ENCODE results near the gene AIFM3. TPM values are rescaled to one million over a fixed set of nuclear protein-coding genes. Genes with fewer than 3 reads are reported as not detected.

The AIFM3 gene
- polyA plus RNA-seq, 2 of the 4 experiments (the other 2 are of a cell fraction): 1.4 to 3.6 TPM

DNA sequence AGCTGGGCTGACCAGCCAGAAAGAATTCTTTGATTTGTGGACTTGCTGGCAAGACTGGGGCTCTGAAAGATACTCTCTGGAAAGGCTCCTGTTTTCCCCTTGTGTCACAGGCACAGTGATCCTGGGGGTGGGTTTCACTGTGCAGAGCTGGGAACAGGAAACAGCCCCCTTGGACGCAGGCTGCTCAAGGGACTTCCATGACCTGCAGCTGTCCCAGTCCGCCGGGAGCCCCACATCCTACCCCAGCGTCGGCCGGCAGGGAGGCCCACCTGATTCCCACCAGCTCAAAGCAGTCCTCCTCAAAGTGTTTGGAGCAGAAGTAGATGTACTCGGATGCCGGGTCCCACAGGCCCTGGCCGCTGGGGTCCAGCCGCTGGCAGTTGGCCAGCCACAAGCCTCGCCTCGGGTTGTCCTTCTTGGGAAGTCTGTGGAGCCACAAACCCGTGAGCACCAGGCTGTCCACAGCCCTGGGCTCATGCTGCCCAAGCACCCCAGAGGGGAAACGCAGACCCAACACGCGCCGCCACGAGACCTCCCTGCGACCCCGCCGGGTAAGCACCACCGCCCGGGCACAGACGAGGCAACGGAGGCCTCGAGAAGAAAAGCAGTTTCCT lies 34.0 kb downstream of the AIFM3 start (continued):
- TF ChIP-seq, protein P1, sequence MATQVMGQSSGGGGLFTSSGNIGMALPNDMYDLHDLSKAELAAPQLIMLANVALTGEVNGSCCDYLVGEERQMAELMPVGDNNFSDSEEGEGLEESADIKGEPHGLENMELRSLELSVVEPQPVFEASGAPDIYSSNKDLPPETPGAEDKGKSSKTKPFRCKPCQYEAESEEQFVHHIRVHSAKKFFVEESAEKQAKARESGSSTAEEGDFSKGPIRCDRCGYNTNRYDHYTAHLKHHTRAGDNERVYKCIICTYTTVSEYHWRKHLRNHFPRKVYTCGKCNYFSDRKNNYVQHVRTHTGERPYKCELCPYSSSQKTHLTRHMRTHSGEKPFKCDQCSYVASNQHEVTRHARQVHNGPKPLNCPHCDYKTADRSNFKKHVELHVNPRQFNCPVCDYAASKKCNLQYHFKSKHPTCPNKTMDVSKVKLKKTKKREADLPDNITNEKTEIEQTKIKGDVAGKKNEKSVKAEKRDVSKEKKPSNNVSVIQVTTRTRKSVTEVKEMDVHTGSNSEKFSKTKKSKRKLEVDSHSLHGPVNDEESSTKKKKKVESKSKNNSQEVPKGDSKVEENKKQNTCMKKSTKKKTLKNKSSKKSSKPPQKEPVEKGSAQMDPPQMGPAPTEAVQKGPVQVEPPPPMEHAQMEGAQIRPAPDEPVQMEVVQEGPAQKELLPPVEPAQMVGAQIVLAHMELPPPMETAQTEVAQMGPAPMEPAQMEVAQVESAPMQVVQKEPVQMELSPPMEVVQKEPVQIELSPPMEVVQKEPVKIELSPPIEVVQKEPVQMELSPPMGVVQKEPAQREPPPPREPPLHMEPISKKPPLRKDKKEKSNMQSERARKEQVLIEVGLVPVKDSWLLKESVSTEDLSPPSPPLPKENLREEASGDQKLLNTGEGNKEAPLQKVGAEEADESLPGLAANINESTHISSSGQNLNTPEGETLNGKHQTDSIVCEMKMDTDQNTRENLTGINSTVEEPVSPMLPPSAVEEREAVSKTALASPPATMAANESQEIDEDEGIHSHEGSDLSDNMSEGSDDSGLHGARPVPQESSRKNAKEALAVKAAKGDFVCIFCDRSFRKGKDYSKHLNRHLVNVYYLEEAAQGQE (IDR thresholded peaks at IDR 0.05): no peak
- TF ChIP-seq KDM5A (IDR thresholded peaks at IDR 0.05): no peak
- TF ChIP-seq POLR2A (IDR thresholded peaks at IDR 0.05; ENCODE audit: low read length): no peak
- TF ChIP-seq PHF8 (IDR thresholded peaks at IDR 0.05; ENCODE audit: borderline replicate concordance, low read depth): no peak
- no peak for TF ChIP-seq MAFK (IDR thresholded peaks at IDR 0.05; ENCODE audit: partially characterized antibody)
- no peak for TF ChIP-seq CEBPB (IDR thresholded peaks at IDR 0.05)

DNA sequence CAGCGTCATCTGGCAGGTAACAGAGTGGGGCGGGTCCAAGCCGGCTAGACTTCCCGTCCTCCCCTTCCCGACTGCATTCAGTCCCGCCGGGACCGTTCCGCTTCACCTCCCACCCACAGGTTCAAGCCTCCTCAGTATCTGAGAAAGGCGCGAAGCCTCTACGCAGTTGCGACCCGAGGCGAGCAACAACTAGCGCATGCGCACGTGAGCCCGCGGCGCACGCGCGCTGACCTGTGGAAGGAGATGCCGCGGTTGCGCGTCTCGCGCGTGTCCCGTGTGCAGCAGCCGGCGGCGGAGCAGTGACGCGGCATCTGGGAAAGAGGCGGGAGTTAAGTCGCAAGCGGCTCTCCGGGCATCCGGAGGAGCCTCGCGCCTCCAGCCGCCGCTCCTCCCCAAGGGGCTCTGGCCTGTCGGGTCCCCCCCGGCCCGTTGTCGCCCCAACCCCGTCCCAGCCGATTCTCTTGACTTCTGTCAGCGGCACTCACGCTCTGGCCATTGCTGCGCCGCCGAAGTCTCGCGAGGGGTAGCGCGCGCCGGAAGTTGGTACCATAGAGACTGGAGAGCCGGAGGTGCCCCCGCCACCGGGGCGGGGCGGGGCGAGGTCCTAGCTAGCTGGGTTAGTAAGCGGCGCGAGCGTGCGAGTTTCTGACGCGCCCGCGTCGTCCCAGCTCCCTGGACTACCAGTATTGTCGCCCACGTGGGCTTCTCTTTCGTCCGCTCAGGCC lies 34.7 kb downstream of the AIFM3 start, which contains the start of gene THAP7:
THAP7 (minus strand) TSS at position 518 of the 725 bp plus-strand sequence; CDS start at position 311, 207 bp downstream.
- ATAC-seq: peak; percentile 92 to 95
- Histone ChIP-seq H3K4me2 (peak within 1 kb of the TSS; percentile 75), H3K27ac (peak within 1 kb of the TSS; percentile 99), H3K9me3 (no peaks in the 10 kb centered on the region), H3K4me3 (peak within 1 kb of the TSS; percentile 90), H3K4me1 (peaks cover 16% of the 10 kb centered on the region; the same call in 2 of the 3 replicates)
- DNase-seq (ENCODE audit: low read depth in 1 of 2, low spot score in 1 of 2): peak; percentile 84 to 92
- WGBS (ENCODE audit: missing lambda C conversion rate): 2% methylated on average over 25 of the region's 83 CpGs
- CTCF ChIA-PET: interaction anchor here (0.6 to 1.5 kb wide), 3 partner anchors 27 to 102 kb away, joined by 3 read pairs; no protein-coding TSS in a partner anchor
- POLR2A ChIA-PET: interaction anchor here (0.6 to 2.5 kb wide), 9 partner anchors 8 to 116 kb away, joined by 3 to 22 read pairs (median 6); partner anchors contain the start of genes LRRC74B, LZTR1 and P2RX6
- FAIRE-seq: no peak
- TF ChIP-seq ESRRA (IDR thresholded peaks at IDR 0.05; ENCODE audit: borderline replicate concordance, low read length) (no peak), NR3C1 (IDR thresholded peaks at IDR 0.05) (no peak), MAZ (IDR thresholded peaks at IDR 0.05; ENCODE audit: borderline replicate concordance, low read depth, low read length) (peak; percentile 83; the same call in 1 of the 2 replicates), PHF8 (IDR thresholded peaks at IDR 0.05; ENCODE audit: borderline replicate concordance, low read depth) (peak; percentile 58), ZSCAN20 (CRISPR knock-in tag; IDR thresholded peaks at IDR 0.05) (no peak), HDAC2 (IDR thresholded peaks at IDR 0.05) (no peak), GATA3 (IDR thresholded peaks at IDR 0.05; ENCODE audit: borderline replicate concordance) (peak; percentile 51), CHD4 (IDR thresholded peaks at IDR 0.05; ENCODE audit: borderline replicate concordance) (no peak), KDM5A (IDR thresholded peaks at IDR 0.05) (no peak), POLR2A (IDR thresholded peaks at IDR 0.05; ENCODE audit: low read length) (peak; percentile 66), EHMT2 (IDR thresholded peaks at IDR 0.05; ENCODE audit: low read depth) (no peak), TFCP2L1 (CRISPR knock-in tag; IDR thresholded peaks at IDR 0.05) (0 out of 2 replicates have a peak, but pooled peaks have one; percentile 9), BHLHE40 (IDR thresholded peaks at IDR 0.05; ENCODE audit: low read depth, low read length) (0 out of 2 replicates have a peak, but pooled peaks have one; percentile 6), RAD21 (conservative IDR thresholded peaks at IDR 0.05 in 1 of 2, IDR thresholded peaks at IDR 0.05 in 1 of 2) (peak in 1 of 2 experiments; percentile 2; a peak in 1 of 5 replicates), SMC3 (IDR thresholded peaks at IDR 0.05) (no peak), JUN (IDR thresholded peaks at IDR 0.05) (peak in 1 of 2 experiments; percentile 89; a peak in 4 of 5 replicates)
- TF ChIP-seq, protein P2, sequence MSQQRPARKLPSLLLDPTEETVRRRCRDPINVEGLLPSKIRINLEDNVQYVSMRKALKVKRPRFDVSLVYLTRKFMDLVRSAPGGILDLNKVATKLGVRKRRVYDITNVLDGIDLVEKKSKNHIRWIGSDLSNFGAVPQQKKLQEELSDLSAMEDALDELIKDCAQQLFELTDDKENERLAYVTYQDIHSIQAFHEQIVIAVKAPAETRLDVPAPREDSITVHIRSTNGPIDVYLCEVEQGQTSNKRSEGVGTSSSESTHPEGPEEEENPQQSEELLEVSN (IDR thresholded peaks at IDR 0.05; ENCODE audit: borderline replicate concordance, low read depth): peak; percentile 97
- TF ChIP-seq, protein P1 (IDR thresholded peaks at IDR 0.05): peak; percentile 57
- TF ChIP-seq, protein P3, sequence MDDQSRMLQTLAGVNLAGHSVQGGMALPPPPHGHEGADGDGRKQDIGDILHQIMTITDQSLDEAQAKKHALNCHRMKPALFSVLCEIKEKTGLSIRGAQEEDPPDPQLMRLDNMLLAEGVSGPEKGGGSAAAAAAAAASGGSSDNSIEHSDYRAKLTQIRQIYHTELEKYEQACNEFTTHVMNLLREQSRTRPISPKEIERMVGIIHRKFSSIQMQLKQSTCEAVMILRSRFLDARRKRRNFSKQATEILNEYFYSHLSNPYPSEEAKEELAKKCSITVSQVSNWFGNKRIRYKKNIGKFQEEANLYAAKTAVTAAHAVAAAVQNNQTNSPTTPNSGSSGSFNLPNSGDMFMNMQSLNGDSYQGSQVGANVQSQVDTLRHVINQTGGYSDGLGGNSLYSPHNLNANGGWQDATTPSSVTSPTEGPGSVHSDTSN (IDR thresholded peaks at IDR 0.05): peak; percentile 36; the same call in 1 of the 2 replicates
- TF ChIP-seq, protein P4, sequence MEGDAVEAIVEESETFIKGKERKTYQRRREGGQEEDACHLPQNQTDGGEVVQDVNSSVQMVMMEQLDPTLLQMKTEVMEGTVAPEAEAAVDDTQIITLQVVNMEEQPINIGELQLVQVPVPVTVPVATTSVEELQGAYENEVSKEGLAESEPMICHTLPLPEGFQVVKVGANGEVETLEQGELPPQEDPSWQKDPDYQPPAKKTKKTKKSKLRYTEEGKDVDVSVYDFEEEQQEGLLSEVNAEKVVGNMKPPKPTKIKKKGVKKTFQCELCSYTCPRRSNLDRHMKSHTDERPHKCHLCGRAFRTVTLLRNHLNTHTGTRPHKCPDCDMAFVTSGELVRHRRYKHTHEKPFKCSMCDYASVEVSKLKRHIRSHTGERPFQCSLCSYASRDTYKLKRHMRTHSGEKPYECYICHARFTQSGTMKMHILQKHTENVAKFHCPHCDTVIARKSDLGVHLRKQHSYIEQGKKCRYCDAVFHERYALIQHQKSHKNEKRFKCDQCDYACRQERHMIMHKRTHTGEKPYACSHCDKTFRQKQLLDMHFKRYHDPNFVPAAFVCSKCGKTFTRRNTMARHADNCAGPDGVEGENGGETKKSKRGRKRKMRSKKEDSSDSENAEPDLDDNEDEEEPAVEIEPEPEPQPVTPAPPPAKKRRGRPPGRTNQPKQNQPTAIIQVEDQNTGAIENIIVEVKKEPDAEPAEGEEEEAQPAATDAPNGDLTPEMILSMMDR (IDR thresholded peaks at IDR 0.05): no peak
- TF ChIP-seq, protein P5, sequence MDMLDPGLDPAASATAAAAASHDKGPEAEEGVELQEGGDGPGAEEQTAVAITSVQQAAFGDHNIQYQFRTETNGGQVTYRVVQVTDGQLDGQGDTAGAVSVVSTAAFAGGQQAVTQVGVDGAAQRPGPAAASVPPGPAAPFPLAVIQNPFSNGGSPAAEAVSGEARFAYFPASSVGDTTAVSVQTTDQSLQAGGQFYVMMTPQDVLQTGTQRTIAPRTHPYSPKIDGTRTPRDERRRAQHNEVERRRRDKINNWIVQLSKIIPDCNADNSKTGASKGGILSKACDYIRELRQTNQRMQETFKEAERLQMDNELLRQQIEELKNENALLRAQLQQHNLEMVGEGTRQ (IDR thresholded peaks at IDR 0.05): no peak

Measured in A549 (cell line).